Measurements from ENCODE around the gene ITGB6.

ITGB6 gene, protein sequence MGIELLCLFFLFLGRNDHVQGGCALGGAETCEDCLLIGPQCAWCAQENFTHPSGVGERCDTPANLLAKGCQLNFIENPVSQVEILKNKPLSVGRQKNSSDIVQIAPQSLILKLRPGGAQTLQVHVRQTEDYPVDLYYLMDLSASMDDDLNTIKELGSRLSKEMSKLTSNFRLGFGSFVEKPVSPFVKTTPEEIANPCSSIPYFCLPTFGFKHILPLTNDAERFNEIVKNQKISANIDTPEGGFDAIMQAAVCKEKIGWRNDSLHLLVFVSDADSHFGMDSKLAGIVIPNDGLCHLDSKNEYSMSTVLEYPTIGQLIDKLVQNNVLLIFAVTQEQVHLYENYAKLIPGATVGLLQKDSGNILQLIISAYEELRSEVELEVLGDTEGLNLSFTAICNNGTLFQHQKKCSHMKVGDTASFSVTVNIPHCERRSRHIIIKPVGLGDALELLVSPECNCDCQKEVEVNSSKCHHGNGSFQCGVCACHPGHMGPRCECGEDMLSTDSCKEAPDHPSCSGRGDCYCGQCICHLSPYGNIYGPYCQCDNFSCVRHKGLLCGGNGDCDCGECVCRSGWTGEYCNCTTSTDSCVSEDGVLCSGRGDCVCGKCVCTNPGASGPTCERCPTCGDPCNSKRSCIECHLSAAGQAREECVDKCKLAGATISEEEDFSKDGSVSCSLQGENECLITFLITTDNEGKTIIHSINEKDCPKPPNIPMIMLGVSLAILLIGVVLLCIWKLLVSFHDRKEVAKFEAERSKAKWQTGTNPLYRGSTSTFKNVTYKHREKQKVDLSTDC

DNA sequence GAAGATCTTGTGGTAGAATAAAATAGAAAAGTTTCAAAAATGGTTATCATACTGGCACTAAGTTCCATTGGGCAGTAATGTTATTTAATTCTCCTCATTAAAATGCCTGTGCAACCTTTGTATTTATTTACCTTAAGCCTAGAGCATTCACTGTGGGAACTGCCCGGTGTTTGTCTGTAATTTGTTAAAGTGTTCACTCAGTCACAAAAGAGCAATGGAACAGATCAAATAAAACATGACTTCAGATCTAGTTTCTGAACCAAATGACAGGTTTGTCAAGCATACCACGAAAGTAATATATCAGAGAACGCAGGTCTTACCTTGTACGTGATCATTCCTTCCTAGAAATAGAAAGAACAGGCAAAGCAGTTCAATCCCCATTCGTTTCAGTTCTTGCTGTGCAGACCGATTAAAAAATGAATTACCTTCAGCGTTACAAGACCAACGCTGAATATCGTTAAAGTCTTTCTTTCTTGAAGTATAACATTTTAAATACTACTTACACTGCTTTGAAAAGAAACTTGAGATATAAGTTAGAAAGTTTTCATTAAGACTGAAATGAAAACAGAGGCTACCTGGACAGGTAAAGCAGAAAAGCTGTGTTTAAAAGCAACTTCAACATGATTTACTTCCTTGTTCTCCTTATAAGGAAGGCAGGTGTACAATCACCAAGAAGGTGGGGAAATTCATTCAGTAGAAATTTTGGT is at the start of gene ITGB6:
ITGB6 (minus strand) TSS at position 590 of the 707 bp plus-strand sequence; CDS start at position 381, 209 bp downstream.
- DNase-seq = no peak

- no peak for DNase-seq
Measured at GRCh38 chr2:160247296-160248035, 47.4 kb upstream of the ITGB6 start.

DNA sequence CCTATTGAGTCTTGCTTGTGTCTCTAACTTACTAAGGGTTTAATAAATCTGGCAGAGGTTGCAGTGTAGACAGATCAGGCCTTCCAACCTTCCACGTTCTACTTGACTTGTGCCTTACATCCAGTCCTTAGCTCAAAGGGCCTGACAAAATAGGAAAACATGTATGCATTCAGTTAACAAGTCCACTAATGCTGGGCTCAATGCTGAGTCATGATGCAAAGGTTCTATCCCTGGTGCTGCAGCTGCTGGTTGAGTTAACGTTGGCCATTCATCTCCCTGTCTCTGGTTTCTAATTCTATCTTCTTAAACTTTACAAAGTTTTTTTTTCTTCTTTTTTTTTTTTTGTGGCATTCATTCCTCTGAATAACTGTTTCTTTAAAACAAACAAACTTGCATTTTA is 46.3 kb upstream of the ITGB6 start:
- no peak for DNase-seq

- no peak for DNase-seq
Measured at GRCh38 chr2:160245614-160246155, 45.6 kb upstream of the ITGB6 start.

- DNase-seq = no peak
Measured at GRCh38 chr2:160242893-160243564, 43.0 kb upstream of the ITGB6 start.

- no peak for DNase-seq
Measured at GRCh38 chr2:160241251-160242137, 41.4 kb upstream of the ITGB6 start.

DNA sequence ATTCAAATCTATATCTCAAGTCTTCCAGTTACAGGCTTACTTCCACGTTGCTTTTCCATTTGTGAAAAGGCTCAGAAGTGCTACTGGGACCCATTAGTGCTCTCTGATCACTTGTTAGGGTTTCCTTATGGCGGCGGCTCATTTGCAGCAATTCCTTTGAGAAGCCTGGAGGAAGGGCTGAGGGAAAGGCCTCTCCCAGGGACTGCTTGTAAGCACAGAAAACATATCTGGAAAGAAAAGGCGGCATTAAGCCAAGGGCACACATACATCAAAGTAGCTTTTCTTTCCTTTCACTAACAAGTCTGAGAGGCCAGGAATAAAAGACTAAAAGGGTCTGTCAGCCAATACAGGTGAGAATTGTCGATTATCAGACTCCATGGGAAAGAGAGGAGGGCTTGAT is 39.4 kb upstream of the ITGB6 start:
- no peak for DNase-seq

GRCh38 chr2:160238392-160238791 is 38.3 kb upstream of the ITGB6 start:
- no peak for DNase-seq

- DNase-seq = no peak
Measured at GRCh38 chr2:160232905-160233475, 32.9 kb upstream of the ITGB6 start.

GRCh38 chr2:160229591-160229990 is 29.5 kb upstream of the ITGB6 start:
- DNase-seq = no peak

- DNase-seq = no peak
Measured at GRCh38 chr2:160228141-160228917, 28.3 kb upstream of the ITGB6 start.

GRCh38 chr2:160227293-160227915 is 27.3 kb upstream of the ITGB6 start:
- no peak for DNase-seq

DNA sequence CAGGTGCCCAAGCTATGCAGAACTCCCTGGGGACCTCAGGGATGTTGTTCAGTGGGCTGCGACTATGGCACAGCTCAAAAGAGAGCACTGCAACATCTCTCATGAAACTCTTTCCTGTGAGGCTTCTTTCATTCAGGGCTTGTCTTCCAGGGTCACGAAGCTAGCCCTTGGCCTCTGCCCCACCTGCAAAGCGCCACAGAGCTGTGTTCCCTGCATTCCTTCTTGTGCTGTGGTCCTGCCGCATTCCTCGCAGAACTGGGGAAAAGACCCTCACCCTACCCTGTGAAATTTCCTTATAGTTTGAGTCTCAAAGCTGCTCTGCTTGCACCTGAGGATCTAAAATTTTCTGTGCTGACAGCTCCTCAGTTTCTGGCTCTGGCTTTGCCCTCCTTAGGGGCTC is 26.3 kb upstream of the ITGB6 start:
- no peak for DNase-seq

- no peak for DNase-seq
Measured at GRCh38 chr2:160225722-160226121, 25.6 kb upstream of the ITGB6 start.

DNA sequence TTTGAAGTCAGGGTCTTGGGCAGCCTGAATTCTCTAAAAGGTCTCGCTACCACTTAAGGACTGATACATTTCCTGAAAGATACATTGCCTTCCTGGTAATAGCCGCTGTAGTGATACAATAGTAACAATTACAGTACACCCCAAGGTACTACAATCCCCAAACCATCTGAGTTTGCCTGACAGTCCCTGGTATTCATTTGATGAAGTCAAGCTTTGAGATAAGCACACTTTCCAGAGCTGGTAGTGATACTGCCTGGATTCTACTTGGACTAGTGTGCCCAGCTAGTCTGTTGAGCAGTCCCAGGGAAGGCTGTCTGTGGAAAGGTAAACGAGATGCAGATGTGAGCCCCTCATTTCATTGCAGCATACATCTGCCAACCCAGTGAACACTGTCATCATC is 24.4 kb upstream of the ITGB6 start:
- no peak for DNase-seq

GRCh38 chr2:160224060-160224459 is 24.0 kb upstream of the ITGB6 start:
- DNase-seq = no peak

DNA sequence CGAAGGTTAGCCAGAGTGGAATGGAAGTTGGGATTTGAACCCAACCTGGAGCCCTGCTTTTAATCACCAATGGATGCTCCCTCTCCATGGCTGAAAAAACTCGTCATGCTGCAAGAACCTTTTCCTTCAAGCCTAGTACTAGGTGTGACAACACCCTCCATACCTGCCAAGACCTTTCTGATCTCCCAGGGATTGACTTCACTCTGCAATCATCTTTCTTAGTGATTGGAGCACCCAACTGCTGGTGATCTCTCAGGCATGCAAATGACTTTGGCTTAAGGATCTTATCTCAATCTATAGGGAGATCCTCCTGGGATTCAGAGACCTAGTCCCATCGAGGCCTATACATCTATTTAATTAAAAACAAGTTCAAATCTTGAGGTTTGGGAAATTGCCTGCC is 23.5 kb upstream of the ITGB6 start:
- no peak for DNase-seq

DNA sequence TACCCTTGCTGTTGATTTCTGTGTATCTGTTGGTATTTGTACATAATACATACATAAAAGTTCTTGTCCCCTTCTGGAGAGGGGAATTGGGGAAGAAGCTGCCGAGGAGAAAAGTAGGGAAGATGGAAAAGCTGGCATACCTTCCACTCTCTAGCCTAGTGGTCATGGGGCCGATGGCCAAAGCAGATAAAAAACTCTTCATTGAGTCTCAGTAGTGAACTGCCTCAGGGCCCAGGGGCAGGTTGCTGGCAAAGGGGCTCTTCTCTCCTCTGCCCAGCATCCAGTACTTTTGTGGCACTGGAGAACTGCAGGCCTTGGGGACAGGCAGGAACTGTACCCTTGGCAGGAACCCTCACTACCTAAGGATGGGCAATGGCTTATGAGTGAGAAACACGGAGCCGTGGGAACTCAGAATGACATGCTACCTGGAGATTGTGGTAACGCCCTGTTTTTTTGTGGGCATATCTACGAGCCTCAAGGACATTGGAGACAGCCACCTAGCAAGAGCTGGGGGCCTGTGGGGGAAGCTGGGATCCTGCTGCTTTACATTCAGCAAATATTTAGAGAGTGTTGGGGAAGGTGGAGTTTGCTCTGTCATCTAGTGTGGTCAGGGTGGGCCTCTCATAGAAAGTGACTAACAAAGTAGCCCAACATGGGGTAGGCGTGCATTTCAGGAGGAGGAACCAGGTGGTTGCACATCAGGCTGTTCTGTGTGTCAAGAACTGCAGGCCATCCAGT is 22.6 kb upstream of the ITGB6 start:
- no peak for DNase-seq
